Body of pancreas (tissue), 4 donors: ENCODE results near the gene ATP6V1F.

Source experiments
- CTCF ChIP-seq, 7 experiments: fragments of 450-650 bp in 4 of 7; fragments of 200-600 bp in 3 of 7; sonication (generic) in 3 of 7; IDR thresholded peaks; one replicate each; pipeline ENCODE4 v1.5.1; 2016 to 2019; ENCODE audit warnings: antibody characterized with exemption in 7 of 7
- POLR2A ChIP-seq, 3 donors: fragments of 450-650 bp; IDR thresholded peaks; one replicate each; pipeline ENCODE4 v1.6.1; 2016; ENCODE audit warnings: antibody characterized with exemption in 3 of 3, mild to moderate bottlenecking in 2 of 3

- TF ChIP-seq POLR2A (IDR thresholded peaks at IDR 0.05), result no peak
- TF ChIP-seq CTCF (IDR thresholded peaks at IDR 0.05), result no peak
Measured at GRCh38 chr7:128869944-128870285, 7.3 kb downstream of the ATP6V1F start.
